Liver (tissue), 9 donors: Measurements from ENCODE around the gene HS1BP3. TPM values are rescaled to one million over a fixed set of nuclear protein-coding genes. Genes with fewer than 3 reads are reported as not detected.
A peak's percentile ranks its signal among the peaks of the same experiment; 100 is the strongest.

Experiments
- DNase-seq: peaks from one replicate; pipeline ENCODE4 v3.0.0-alpha.2; 2017; ENCODE audit warnings: low spot score
- H3K27ac ChIP-seq, 2 donors: one replicate each; pipeline ENCODE4 v1.7.0; 2013; ENCODE audit warnings: inconsistent platforms in 2 of 2, low read length in 2 of 2, control low read depth in 1 of 2, low read depth in 1 of 2, mild to moderate bottlenecking in 1 of 2
- H3K27me3 ChIP-seq, 4 donors: one replicate each; pipeline versions ENCODE4 v1.6.1 to v1.7.0; 2013; ENCODE audit warnings: low read length in 3 of 4, inconsistent platforms in 1 of 4, mild to moderate bottlenecking in 1 of 4, moderate library complexity in 1 of 4; ENCODE audit not compliant: control insufficient read depth in 4 of 4, insufficient read depth in 4 of 4
- H3K36me3 ChIP-seq, 4 donors: one replicate each; pipeline versions ENCODE4 v1.6.1 to v1.7.0; 2013; ENCODE audit warnings: low read length in 3 of 4, mild to moderate bottlenecking in 3 of 4, low read depth in 1 of 4, moderate library complexity in 1 of 4; ENCODE audit not compliant: control insufficient read depth in 4 of 4, insufficient read depth in 3 of 4
- H3K4me1 ChIP-seq, 4 donors: one replicate each; pipeline versions ENCODE4 v1.6.1 to v1.7.0; 2013; ENCODE audit warnings: low read length in 3 of 4, mild to moderate bottlenecking in 3 of 4, moderate library complexity in 1 of 4; ENCODE audit not compliant: control insufficient read depth in 4 of 4, insufficient read depth in 4 of 4
- H3K4me3 ChIP-seq, 3 donors: one replicate each; pipeline versions ENCODE4 v1.6.1 to v1.7.0; 2013; ENCODE audit warnings: low read length in 3 of 3, control low read depth in 1 of 3, low read depth in 1 of 3, mild to moderate bottlenecking in 1 of 3
- H3K9ac ChIP-seq, 2 donors: one replicate each; pipeline ENCODE4 v1.7.0; 2013; ENCODE audit warnings: low read length in 2 of 2, mild to moderate bottlenecking in 2 of 2, moderate library complexity in 2 of 2, control low read depth in 1 of 2, low read depth in 1 of 2
- H3K9me3 ChIP-seq, 4 donors: one replicate each; pipeline versions ENCODE4 v1.6.1 to v1.7.0; 2013; ENCODE audit warnings: low read length in 3 of 4; ENCODE audit not compliant: control insufficient read depth in 4 of 4
- FOXA1 ChIP-seq: IDR thresholded peaks from 2 replicates; pipeline ENCODE4 v1.6.1; 2016; ENCODE audit warnings: antibody characterized with exemption
- HNF4G ChIP-seq: IDR thresholded peaks from 2 replicates; pipeline ENCODE4 v1.6.1; 2016; ENCODE audit warnings: antibody characterized with exemption
- JUND ChIP-seq, 2 donors: IDR thresholded peaks; 2 replicates each; pipeline ENCODE4 v1.6.1; 2016; ENCODE audit warnings: antibody characterized with exemption in 2 of 2
- MAX ChIP-seq: IDR thresholded peaks from 2 replicates; pipeline ENCODE4 v1.6.1; 2016; ENCODE audit warnings: antibody characterized with exemption
- REST ChIP-seq: IDR thresholded peaks from 2 replicates; pipeline ENCODE4 v1.6.1; 2016; ENCODE audit warnings: antibody characterized with exemption, mild to moderate bottlenecking
- RXRA ChIP-seq, 2 donors: IDR thresholded peaks; 2 replicates each; pipeline ENCODE4 v1.6.1; 2017 to 2018; ENCODE audit warnings: antibody characterized with exemption in 2 of 2, mild to moderate bottlenecking in 1 of 2
- TAF1 ChIP-seq: conservative IDR thresholded peaks from 2 replicates; pipeline ENCODE4 v1.6.1; 2016; ENCODE audit warnings: antibody characterized with exemption, mild to moderate bottlenecking
- YY1 ChIP-seq: IDR thresholded peaks from 2 replicates; pipeline ENCODE4 v1.6.1; 2016; ENCODE audit warnings: antibody characterized with exemption, mild to moderate bottlenecking
- WGBS: extraction: QIAGEN DNeasy Blood & Tissue Kit; methylation state at CpG from one replicate; pipeline ENCODE4 v1.1.7; 2013; 5-methylcytosine and 5-hydroxymethylcytosine counted together
- polyA plus RNA-seq, 2 donors: library from polyadenylated mRNA; stranded (reverse) in 1 of 2; unstranded in 1 of 2; fragments of 200-250 nt in 1 of 2; fragments of >200 nt in 1 of 2; fragmentation: Nextera tagmentation in 1 of 2; extraction: Ambion mirVana in 1 of 2; gene quantifications; one replicate each; pipeline versions ENCODE4 v1.2.1 to v1.2.3, GENCODE V29; 2013 to 2015
- total RNA-seq, 2 donors: library from RNA; depleted of rRNA; stranded (reverse); fragments of >200 nt; gene quantifications; one replicate each; pipeline ENCODE4 v1.2.3, GENCODE V29; 2014
- TF ChIP-seq, protein P1 (sequence below): IDR thresholded peaks from 2 replicates; pipeline ENCODE4 v1.6.1; 2016; ENCODE audit warnings: antibody characterized with exemption
- TF ChIP-seq, protein P2 (sequence below): IDR thresholded peaks from 2 replicates; pipeline ENCODE4 v1.6.1; 2016; ENCODE audit warnings: antibody characterized with exemption
- donor health status: healthy.
- donor health status: healthy.
- donor health status: healthy.
- donor health status: healthy.
- donor health status: healthy.

HS1BP3 gene
- total and polyA plus RNA-seq, 4 donors: 7.7 to 15.4 (median 10.9) TPM

- WGBS: 91% methylated on average over 5 of the region's 5 CpGs
- H3K9me3 ChIP-seq: no peaks in the 10 kb centered on the region
- DNase-seq: no peak
- H3K27ac ChIP-seq: no peak overlapping the region
- no peaks in the 10 kb centered on the region for H3K36me3 ChIP-seq
- H3K27me3 ChIP-seq: no peaks in the 10 kb centered on the region
- no peak overlapping the region for H3K4me3 ChIP-seq
- peaks cover 6 to 30% (median 29%) of the 10 kb centered on the region in 4 donors for H3K4me1 ChIP-seq
- no peak overlapping the region for H3K9ac ChIP-seq
- TF ChIP-seq FOXA1 (no peak), REST (no peak), HNF4G (no peak)
Measured at GRCh38 chr2:20575414-20575813, 75.5 kb downstream of the HS1BP3 start.

DNA sequence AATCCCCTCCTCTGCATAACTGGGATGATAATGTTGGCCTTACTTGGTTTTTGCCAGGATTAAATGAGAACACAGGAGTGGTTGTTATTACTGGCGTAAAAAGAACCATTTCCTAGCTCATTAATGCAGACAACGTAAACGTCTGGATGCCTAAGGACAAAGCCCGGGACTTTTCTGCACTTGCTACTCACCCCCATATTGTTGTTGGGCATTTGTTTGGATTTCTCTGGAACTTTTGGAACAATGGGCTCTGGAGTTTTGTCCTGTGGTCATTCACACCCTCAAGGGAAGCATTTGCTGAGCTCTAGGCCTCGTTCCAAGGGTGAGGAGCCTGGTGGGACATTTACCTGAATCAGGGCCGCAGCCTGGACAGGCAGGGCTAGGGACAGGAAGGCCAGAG is 76.0 kb downstream of the HS1BP3 start:
- TF ChIP-seq FOXA1 (no peak), RXRA (IDR thresholded peaks at IDR 0.05) (no peak), TAF1 (no peak), REST (no peak), YY1 (no peak), JUND (IDR thresholded peaks at IDR 0.05) (no peak), MAX (no peak), HNF4G (no peak)
- TF ChIP-seq, protein P1, sequence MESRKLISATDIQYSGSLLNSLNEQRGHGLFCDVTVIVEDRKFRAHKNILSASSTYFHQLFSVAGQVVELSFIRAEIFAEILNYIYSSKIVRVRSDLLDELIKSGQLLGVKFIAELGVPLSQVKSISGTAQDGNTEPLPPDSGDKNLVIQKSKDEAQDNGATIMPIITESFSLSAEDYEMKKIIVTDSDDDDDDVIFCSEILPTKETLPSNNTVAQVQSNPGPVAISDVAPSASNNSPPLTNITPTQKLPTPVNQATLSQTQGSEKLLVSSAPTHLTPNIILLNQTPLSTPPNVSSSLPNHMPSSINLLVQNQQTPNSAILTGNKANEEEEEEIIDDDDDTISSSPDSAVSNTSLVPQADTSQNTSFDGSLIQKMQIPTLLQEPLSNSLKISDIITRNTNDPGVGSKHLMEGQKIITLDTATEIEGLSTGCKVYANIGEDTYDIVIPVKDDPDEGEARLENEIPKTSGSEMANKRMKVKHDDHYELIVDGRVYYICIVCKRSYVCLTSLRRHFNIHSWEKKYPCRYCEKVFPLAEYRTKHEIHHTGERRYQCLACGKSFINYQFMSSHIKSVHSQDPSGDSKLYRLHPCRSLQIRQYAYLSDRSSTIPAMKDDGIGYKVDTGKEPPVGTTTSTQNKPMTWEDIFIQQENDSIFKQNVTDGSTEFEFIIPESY: no peak
- TF ChIP-seq, protein P2, sequence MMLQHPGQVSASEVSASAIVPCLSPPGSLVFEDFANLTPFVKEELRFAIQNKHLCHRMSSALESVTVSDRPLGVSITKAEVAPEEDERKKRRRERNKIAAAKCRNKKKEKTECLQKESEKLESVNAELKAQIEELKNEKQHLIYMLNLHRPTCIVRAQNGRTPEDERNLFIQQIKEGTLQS: no peak
- Histone ChIP-seq H3K4me1 (peaks cover 9 to 30% (median 25%) of the 10 kb centered on the region in 4 donors), H3K27ac (peak overlapping the region in 1 of 2 donors; percentile 6), H3K9me3 (no peaks in the 10 kb centered on the region), H3K27me3 (no peaks in the 10 kb centered on the region), H3K9ac (no peak overlapping the region), H3K36me3 (no peaks in the 10 kb centered on the region), H3K4me3 (no peak overlapping the region)
- DNase-seq: no peak
- 96% methylated on average over 6 of the region's 6 CpGs for WGBS
